Ammon's horn (tissue), 1 donor: ENCODE data around the gene AGAP2.

Experiments used
- DNase-seq: peaks from one replicate; pipeline ENCODE4 v3.0.0-alpha.2; 2016; ENCODE audit warnings: low spot score

Gene AGAP2

DNA sequence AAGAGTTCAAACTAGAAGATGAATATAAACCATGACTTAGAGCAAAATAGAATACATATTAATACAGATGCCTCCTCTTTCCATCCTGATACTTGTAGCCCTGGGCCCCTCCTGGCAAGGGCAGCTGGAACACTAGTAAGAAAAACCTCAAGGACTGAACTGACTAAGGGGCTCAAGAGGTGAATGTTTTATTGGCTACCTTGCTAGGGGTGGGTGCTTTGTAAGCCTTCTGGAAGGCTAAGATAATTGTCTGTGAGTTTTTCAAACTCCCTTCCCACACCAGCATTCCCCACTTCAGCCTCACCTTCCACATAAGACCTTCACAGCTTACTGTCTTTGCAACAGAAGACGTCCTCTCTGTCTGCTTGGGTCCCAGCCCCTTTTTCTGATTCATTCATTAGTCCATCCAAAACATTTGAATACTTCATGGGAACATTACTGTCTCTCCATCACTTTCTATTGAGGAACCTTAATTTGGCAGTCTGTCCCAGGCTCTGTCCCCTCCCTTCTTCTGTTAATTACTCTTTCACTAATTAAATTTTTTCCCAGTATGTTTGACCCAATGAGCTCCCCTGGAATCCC, 15.3 kb upstream of the AGAP2 start:
- no peak for DNase-seq

DNA sequence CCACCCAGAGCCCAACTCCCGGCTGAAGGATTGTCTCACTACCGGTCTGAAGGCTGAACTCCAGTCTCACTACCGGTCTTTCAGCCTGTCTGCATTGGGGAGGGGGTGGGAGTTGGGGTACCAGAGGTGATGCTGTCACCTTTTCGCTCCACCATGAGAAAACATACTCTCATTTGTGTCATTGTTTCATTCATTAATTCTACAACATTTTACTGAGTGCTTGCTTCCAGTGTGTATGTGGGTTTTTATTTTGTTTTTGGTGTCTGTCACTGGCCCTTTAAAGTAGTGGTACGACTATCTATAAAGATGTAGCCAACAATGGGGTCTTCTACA, 14.1 kb upstream of the AGAP2 start:
- DNase-seq, result no peak

DNA sequence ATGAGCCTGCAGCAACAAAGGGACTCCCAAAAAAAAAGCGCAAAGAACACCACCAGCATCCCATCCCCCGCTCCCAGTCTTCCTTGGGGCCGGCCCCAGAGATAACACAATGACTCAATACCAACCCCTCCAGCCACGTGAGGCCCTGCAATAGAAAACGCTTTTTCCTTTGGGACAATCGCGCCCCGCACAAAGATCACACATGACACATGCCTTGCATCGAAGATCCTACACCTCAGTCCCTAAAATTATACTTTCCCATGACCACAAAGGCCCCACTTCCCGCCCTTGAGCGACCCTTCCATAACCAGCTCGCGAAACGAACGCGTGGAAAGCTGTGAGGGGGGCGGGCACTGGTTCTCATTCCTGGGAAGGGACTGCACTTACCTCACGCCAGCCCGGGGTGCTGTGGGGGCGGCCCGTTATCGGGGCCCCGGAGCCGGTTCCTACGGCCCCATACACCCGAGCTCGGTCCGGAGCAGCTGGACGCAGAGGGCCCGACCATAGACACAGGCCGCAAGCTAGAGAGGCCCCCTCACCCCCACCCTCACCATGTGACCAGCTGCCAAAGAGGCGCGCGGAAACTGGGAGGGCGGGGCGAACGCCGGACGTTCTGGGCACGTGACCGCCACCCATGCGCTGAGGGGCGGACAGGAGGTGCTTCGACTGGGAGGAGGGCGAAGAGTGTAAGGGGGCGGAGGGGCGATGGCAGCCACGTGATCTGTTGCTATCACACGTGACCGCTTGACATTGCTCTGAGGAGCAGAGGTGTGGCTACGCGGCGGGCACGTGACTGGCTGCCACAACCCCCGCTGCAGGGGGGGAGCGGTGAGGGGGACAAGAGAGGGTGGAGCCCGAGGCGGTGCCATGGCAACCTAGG, 13.5 kb upstream of the AGAP2 start, which contains the start of gene CDK4:
Gene CDK4, minus strand, starts transcription at position 523 of the 880 bp plus-strand sequence. CDS start 593 bp downstream, outside the sequence.
- peak; percentile 100 for DNase-seq

DNA sequence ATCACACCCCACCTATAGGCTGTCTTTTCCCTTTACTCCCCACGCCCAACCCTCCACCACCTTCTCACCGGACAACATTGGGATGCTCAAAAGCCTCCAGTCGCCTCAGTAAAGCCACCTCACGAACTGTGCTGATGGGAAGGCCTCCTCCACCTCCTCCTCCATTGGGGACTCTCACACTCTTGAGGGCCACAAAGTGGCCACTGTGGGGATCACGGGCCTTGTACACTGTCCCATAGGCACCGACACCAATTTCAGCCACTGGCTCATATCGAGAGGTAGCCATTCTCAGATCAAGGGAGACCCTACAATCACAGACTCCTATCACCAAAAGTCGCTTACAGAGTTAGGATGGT, 12.9 kb upstream of the AGAP2 start:
- DNase-seq, result no peak

DNA sequence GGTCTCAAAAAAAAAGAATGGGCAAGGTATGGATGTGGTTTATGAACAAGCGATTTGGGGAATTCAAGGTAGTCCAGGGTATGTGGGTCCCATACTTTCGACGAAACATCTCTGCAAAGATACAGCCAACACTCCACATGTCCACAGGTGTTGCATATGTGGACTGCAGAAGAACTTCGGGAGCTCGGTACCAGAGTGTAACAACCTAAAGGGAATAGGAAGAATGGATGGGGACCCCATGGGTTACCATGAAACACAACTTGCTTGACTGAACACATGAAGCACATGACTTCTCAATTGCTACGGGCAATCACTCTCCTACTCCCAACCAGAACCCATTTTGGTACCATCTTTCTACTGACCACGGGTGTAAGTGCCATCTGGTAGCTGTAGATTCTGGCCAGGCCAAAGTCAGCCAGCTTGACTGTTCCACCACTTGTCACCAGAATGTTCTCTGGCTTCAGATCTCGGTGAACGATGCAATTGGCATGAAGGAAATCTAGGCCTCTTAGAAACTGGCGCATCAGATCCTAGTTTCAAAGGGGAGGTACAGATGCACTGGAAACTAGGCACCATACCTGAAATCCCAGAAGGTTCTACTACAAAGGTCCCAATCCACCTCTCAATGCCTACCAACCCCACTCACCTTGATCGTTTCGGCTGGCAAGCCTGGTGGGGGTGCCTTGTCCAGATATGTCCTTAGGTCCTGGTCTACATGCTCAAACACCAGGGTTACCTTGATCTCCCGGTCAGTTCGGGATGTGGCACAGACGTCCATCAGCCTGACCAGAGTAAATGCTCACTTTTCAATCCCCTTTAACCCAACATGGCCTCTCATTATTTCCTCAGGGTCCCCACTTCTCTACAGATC, 12.3 kb upstream of the AGAP2 start:
- DNase-seq, result no peak

DNA sequence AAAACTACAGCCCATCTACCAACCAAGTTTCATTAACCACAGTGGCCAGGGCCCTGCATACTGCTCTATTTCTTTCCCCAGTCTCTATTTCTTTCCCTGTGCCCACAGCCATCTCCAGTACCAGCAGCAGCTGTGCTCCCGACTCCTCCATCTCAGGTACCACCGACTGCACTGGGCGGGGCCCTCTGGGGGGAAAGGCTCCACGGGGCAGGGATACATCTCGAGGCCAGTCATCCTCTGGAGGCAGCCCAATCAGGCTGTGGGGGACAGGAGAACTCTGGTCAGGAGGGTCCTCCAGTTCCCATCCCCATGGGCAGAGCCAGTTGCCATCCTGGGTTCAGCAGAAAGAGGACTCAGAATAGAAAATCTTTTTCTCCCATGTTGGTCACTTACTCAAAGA, 10.5 kb upstream of the AGAP2 start:
- DNase-seq, result no peak

DNA sequence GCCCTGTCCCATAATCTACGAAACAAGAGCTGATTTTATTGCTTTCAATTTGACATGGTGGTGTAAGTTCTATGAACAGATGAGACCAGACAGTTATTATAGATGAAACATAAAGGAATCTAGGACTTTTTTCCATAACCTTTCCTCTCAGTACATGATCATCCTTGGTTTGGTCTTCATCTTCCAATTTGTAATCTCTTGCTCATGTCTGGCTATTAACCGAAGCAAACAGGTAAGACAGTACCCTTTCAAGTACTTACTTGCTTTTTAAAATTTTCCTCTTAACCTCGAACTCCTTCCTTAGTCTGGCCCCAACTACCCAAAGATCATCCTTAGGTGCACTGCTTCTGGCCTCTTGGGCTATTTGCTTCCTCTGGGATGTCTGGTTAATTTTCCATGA, 7.5 kb upstream of the AGAP2 start:
- DNase-seq, result no peak

DNA sequence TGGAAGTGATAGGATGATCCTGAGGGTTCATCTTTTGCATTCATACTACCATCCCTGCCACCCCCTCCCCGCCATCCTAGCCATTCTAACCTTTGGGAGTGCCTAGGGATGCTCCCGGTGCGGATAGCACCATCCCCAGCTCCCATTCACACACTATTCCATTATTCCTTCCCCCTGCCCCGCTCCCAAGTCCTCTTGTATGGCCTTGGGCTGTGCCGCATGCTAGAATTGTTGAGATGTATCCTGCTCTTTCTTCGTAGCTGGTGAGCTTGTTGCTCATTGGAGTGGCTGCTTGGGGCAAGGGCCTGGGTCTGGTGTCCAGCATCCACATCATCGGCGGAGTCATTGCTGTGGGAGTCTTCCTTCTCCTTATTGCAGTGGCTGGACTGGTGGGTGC, 6.9 kb upstream of the AGAP2 start:
- DNase-seq, result no peak

DNA sequence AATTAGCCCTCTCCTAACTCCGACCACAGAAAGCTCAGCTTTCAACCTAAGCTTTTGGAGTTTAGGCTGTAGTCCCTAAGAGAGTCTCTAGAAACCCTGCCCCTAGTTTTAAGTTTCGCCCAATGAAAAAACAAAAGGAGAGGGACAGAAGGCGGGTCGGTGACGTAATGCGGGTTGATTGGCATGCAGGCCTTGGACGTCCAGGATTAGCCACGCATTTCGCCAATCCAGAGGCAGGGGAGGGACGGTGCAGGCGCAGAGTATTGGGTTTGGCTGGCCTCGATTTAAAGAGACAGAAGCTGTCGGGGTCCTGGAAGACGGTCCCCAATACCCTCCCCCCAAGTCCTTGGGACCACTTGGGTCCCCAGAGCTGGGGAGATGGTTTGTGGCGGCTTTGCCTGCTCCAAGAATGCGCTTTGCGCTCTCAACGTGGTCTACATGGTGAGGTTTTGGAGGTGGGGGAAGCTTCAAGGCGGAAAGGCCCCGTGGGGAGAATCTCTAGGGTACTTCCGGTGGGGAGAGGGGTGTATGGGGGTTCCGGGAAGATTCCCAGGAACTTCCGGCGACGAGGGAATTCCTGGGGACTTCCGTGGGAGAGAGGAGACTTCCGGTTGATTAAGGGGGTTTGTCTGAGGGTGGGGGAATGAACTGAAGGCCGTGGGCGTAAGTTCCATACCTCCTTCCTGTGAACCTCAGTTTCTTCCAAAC, 6.4 kb upstream of the AGAP2 start, which contains the start of gene TSPAN31:
Gene TSPAN31, plus strand, starts transcription at position 263 of the 708 bp plus-strand sequence. Its CDS starts 116 bp downstream, at position 379.
- DNase-seq, result peak; percentile 100

DNA sequence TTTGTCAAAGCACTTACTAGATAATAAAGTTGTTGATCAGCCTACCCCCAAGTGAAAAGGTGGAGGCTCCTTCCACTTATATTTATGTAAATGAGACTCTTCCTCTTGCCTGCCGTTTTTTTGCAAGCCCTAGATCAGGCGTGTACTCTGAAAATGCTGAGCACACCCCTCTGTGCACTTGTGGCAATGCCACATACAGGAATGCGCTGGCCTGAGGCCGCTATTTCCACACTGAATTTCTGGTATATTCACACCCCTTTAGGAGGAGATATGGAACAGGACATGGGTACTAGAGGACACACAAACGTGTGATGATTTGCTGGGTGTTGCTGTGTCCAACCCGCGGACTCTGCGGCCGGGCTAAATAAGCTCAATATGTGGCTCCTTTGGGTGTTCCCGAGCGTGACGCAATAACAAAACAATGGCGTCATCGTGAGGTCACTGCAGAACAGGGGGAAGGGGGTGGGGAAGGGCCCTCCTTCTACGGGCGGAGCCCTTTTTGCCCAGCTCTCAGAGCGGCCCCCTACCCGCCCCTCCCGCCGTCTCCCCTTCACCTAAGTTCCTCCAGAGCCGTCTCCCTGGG, 5.7 kb upstream of the AGAP2 start:
- no peak for DNase-seq

DNA sequence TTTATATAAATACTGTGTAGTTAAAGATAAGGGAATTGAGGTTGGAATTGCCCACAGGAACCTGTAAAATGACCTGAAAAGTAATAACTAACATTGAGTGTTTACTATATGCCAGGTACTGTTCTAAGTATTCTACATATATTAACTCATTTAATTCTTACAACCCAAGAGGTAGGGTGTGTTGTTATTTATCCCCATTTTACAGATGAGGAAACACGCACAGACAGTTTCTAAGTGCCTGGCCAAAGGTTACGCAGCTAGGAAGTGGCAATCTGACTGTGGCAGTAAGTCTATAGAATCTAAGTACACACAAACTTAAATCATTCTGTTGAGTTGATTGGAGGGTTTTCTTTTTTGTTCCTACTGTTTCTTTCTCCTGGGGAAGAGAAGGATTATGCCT, 5.2 kb upstream of the AGAP2 start:
- no peak for DNase-seq

DNA sequence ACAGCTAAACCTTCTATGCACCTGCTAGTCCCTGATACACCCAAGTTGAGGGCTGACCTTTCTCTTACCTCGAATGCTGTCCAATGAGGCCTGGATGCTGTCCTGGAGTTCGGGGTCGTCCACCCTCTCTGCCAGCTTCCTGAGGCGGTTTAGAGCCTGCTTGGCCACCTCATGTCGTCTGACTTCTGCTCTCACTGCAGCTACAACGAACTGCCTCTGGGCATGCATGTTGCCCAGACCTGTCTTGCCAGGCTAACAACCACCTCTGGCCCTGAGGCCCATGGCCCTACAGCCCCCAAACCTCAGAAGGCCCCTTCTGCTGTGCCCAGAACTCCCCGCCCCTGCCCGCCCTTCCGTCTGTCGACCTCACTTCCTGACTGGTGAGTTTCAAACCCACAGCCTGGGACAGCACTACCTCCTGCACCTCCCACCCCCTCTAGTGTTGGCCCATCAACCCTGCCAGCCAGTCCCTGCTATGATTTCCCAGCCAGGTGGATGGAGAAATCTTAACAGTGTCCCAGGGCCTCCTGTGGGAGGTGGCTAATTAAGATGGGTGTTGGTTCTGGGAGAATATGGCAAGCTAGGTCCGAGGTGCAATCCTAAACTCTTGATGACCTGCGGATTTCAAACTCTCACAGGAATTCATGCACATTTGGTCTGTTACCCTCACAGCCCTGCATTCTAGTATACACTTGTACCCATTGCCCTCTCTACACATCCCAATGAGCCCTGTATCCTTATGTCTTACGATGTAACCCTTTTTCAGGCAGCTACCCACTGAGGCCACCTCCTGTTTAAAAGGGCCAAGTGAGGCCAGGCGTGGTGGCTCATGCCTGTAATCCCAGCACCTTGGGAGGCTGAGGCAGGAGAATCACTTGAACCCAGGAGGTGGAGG, 3.5 kb upstream of the AGAP2 start:
- no peak for DNase-seq

DNA sequence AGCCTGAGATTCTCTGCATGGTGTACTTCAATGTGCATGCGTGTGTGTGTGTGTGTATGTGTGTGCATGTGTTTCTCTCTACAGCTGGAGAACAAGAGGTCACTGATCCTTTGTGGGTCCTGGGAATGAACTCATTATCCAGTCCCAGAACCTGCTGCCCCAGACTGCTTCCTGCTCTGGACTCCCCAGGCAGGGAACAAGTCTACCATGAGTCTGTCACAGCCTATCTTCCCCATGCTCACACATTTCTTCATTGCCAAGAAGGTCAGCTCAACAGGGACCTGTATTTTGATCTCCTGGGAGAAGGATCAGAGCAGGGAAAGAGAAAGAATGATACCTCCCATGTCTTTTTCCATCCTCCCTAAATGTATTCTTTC, 2.9 kb upstream of the AGAP2 start:
- DNase-seq, result no peak

DNA sequence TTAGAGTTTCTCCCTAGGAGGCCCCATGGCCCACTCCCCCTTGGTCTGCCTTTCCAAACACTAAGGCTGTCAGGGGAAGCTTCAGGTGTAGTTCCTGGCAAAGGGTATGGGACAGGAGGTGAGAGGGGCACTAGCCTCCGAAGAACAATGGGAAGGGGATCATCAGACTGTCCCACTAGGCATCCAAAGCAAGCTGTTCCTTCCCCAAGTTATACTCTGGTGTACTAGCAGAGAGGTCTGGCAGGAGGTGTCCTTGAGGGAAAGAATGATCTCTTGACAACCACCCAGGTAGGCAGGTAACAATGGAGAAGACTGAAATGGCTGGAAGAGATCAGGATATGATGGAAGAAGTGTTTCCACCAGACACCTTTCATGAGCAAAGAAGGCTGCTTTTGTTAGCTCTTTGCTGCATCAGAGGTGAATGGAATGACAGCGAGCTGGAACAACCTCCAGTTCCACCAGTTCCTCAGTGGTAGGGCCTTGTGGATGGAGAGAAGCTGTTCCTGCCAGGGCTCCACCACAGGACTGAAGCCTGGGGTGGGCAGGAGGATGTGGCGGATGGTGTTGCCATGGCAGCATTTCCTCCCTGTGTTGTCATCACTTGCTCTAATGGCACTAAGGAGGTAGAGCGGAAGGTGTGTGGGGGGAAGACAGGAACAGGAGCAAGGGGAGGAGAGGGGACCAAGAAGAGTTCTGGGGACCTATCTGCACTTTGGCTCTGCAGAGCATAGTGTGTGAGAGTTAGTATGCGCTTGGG, 2.3 kb upstream of the AGAP2 start:
- peak; percentile 73 for DNase-seq

DNA sequence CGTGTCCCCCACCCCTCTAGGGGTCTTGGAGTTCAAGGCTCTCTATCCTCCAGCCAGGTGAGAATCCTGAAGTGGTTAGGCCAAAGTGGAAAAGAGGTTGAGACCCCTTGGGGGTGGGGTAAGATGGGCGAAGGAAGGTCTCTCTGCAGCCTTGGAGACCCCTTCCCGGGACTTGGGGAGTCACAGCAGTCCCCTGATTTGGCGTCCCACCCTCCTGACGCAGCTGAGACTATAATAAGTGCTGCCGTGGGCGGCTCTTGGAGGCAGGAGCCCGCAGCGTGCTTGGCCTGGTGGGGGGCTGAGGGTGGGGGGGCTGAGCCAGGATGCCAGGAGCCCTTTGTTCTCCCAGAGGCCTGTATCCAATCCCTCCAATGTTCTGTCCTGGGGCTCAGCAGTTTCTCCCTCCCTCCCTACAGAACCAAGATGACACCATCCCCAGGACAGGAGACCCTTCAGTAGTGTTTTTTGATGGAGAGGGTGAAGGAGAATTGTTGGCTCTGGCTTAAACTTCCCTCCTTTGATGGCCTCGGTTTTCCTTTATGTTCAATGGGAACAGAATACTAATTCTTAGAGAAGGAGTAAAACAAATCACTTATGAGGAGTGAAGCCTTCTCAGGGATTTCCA, 1.5 kb upstream of the AGAP2 start:
- no peak for DNase-seq

DNA sequence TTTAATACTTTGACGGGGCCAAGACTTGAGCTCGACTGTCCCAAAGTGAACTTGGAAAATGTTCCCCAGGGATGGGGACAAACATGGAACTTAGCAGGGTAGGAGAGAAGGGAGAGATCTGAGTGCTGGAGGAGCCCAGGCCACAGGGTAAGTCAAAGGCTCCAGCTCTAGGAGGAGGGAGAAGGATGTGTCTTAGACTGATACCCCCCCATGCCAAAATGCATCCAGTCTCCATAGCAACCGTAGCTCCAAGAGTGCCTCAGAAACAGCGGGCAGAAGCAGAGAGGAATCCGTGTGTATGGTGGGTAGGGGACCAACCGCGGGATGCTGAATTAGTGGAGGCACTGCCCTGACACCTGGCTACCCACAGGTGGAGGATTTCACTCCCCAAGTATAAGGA, 845 bp upstream of the AGAP2 start:
- DNase-seq, result no peak

DNA sequence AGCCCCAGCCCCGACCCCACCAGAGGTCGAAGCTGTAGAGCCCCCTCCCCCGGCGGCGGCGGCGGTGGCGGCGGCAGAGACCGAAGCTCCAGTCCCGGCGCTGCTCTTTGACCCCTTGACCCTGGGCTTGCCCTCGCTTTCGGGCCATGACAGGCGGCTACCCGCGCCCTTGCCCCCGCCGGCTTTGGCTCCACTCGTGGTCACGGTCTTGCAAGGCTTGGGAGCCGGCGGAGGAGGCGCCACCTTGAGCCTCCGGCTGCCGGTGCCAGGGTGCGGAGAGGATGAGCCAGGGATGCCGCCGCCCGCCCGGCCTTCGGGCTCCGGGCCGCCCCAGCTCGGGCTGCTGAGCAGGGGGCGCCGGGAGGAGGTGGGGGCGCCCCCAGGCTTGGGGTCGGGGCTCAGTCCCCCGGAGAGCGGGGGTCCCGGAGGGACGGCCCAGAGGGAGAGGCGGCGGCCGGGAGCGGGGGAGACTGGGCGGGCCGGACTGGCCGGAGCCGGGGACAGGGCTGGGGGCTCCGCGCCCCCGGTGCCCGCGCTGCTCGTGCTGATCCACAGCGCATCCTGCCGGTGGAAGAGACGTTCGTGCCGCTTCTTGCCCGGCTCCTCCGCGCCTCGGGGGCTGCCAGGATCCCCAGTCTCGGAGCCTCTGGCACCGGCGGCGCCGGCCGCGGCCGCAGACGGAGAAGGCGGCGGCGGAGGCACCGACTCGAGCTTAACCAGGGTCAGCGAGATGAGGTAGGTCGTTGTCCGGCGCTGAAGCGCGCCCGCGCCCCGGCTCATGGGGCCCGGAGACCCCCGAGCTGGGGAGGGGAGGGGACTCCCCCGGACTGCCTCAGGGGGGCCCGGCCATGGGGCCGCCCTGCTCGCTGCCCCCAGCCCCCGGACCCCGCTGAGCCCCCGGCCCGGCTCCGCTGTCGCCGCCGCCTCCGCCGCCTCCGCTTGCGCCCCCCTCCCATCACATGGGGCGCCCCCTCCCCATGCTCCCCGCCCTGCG, 778 bp downstream of the AGAP2 start:
- no peak for DNase-seq

DNA sequence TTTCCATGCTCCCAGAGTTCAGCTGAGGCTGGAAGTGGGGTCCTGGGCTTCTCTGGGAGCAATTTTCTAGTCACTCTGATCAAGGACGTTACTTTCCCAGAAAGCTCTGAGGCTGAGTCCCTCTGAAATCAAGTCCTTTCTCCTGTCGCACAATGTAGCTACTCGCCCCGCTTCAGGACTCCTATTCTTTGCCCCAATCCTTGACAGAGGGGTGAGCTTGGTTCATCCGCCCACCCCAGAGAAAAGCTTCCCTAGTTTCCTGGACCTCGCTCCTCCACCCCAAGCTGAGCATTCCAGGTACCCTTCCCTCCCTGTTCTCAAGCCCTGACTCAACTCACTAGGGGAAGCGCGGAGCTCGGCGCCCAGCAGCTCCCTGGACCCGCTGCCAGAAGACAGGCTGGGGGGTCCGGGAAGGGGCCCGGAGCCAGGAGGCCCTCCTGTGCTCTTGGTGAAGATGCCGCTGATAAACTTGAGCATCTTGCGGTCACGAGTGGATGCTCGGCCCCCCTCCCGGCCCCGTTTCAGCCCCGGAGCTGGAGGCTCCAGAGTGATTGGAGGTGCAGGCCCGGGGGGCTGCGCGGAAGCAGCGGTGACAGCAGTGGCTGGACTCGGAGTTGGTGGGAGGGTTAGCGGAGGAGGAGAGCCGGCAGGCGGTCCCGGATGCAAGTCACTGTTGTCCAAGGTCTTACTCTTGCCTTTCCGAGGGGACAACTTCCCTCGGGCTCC, 1.6 kb downstream of the AGAP2 start:
- no peak for DNase-seq
